K562 (cell line): ENCODE results near the gene SIGLEC7. TPM values are rescaled to one million over a fixed set of nuclear protein-coding genes. Genes with fewer than 3 reads are reported as not detected.

Experiments used
- ATAC-seq: fragments of 200-7000 bp; cut with Tn5 transposase; 3 replicates; pipeline ENCODE4 v1.9.1; 2020; ENCODE audit warnings: moderate library complexity
- BruUV-seq: library from RNA; stranded (reverse); fragments of 400-500 nt; replicated peaks from 2 replicates; lab custom pipeline; 2021; lab: Mats Ljungman, UMichigan
- CTCF ChIA-PET: fragments of 300-600 bp; formaldehyde crosslinking; extraction: SDS; loops from one replicate; lab custom pipeline; 2021; ENCODE audit warnings: low intra/inter-chr PET ratio; lab: Yijun Ruan, JAX
- POLR2A ChIA-PET: fragments of 300-600, 350-650 bp; sonication (Branson Sonifier 250); formaldehyde crosslinking; extraction: SDS; loops from one replicate; lab custom pipeline; 2021; ENCODE audit warnings: antibody characterized with exemption, inconsistent platforms; lab: Yijun Ruan, JAX
- DNase-seq, 4 experiments: peaks; one replicate each; pipeline versions ENCODE4 v3.0.0 to v3.0.0-alpha.2; 2011 to 2018; ENCODE audit warnings: low spot score in 3 of 4, mixed read lengths in 3 of 4; ENCODE audit errors: extremely low read depth in 1 of 4
- FAIRE-seq: peaks from 2 replicates; lab custom pipeline; 2011; peaks lifted over from hg19 to GRCh38; lab: Jason Lieb, UNC
- H2AFZ ChIP-seq: 2 replicates; pipeline ENCODE4 v1.6.0; 2011; ENCODE audit warnings: low read depth, low read length, control low read depth, inconsistent platforms
- H3K27ac ChIP-seq: fragments of 200-600 bp; 3 replicates; pipeline ENCODE4 v1.8.0; 2011; ENCODE audit warnings: low read depth, mild to moderate bottlenecking, control low read depth, inconsistent platforms, low read length, moderate library complexity, mixed read lengths; ENCODE audit errors: extremely low read depth
- H3K27me3 ChIP-seq, 2 experiments: fragments of 300-600 bp in 1 of 2; 2 replicates in 1 of 2; 3 replicates in 1 of 2; pipeline versions ENCODE4 v1.6.0 to v1.8.0; 2011; ENCODE audit warnings: inconsistent platforms in 2 of 2, low read length in 2 of 2, mild to moderate bottlenecking in 1 of 2, mixed read lengths in 1 of 2, moderate library complexity in 1 of 2; ENCODE audit not compliant: control insufficient read depth in 2 of 2, insufficient read depth in 2 of 2
- H3K36me3 ChIP-seq: fragments of 300-600 bp; 3 replicates; pipeline ENCODE4 v1.8.0; 2011; ENCODE audit warnings: mild to moderate bottlenecking, low read length, inconsistent platforms; ENCODE audit not compliant: control insufficient read depth, insufficient read depth
- H3K4me1 ChIP-seq, 2 experiments: fragments of 200-600 bp in 1 of 2; replicated peaks in 1 of 2; 2 replicates in 1 of 2; 3 replicates in 1 of 2; pipeline versions ENCODE4 v1.5.1 to v1.8.0; 2011; ENCODE audit warnings: inconsistent platforms in 2 of 2, low read length in 2 of 2, mild to moderate bottlenecking in 1 of 2, mixed read lengths in 1 of 2, moderate library complexity in 1 of 2; ENCODE audit not compliant: control insufficient read depth in 2 of 2, insufficient read depth in 2 of 2
- H3K4me2 ChIP-seq: 2 replicates; pipeline ENCODE4 v1.6.1; 2011; ENCODE audit warnings: low read length, control low read depth, inconsistent platforms, mixed read lengths; ENCODE audit not compliant: insufficient read depth
- H3K4me3 ChIP-seq: fragments of 200-600 bp; sonication (generic), shearing (Covaris generic); 2 replicates; pipeline ENCODE4 v1.5.1; 2016; ENCODE audit warnings: control low read depth, inconsistent platforms
- H3K79me2 ChIP-seq: fragments of 200-600 bp; 3 replicates; pipeline ENCODE4 v1.8.0; 2011; ENCODE audit warnings: low read length, inconsistent platforms; ENCODE audit not compliant: control insufficient read depth, insufficient read depth
- H3K9ac ChIP-seq, 2 experiments: 2 replicates each; pipeline versions ENCODE4 v1.6.0 to v1.6.1; 2011; ENCODE audit warnings: low read depth in 2 of 2, low read length in 2 of 2, control low read depth in 1 of 2, inconsistent platforms in 1 of 2, mild to moderate bottlenecking in 1 of 2, mixed read lengths in 1 of 2; ENCODE audit not compliant: insufficient read depth in 1 of 2
- H3K9me1 ChIP-seq: one replicate; pipeline ENCODE4 v1.6.0; 2011; ENCODE audit warnings: inconsistent platforms, mild to moderate bottlenecking, low read length, moderate library complexity; ENCODE audit not compliant: control insufficient read depth, insufficient read depth
- H3K9me3 ChIP-seq: replicated peaks from 2 replicates; pipeline ENCODE4 v1.5.1; 2011; ENCODE audit warnings: low read depth, low read length, inconsistent platforms; ENCODE audit not compliant: control insufficient read depth, insufficient read depth
- H4K20me1 ChIP-seq: replicated peaks from 2 replicates; pipeline ENCODE4 v1.6.1; 2011; ENCODE audit warnings: low read length, inconsistent platforms, mixed read lengths; ENCODE audit not compliant: control insufficient read depth, insufficient read depth
- ARID2 ChIP-seq: fragments of 450-650 bp; IDR thresholded peaks from 2 replicates; pipeline ENCODE4 v1.6.1; 2017; ENCODE audit warnings: antibody characterized with exemption, mild to moderate bottlenecking
- FOXJ2 ChIP-seq: fragments of 200-800 bp; sonication (Bioruptor generic); IDR thresholded peaks from 2 replicates; pipeline ENCODE4 v1.6.1; 2016; ENCODE audit warnings: missing genetic modification characterization, missing compliant biosample characterization
- GABPB1 ChIP-seq: sonication (generic); formaldehyde crosslinking; IDR thresholded peaks from 2 replicates; pipeline ENCODE4 v1.8.0; 2022; ENCODE audit warnings: mild to moderate bottlenecking, missing genetic modification reagents
- HMGN3 ChIP-seq: IDR thresholded peaks from 2 replicates; pipeline ENCODE4 v1.6.1; 2011; ENCODE audit warnings: borderline replicate concordance, low read depth, mild to moderate bottlenecking, mixed read lengths, low read length; ENCODE audit not compliant: insufficient read length; ENCODE audit errors: extremely low read depth
- MEIS2 ChIP-seq: fragments of 450-650 bp; IDR thresholded peaks from 2 replicates; pipeline ENCODE4 v1.6.1; 2014; ENCODE audit warnings: mild to moderate bottlenecking; ENCODE audit not compliant: partially characterized antibody
- ZC3H11A ChIP-seq: IDR thresholded peaks from 2 replicates; pipeline ENCODE4 v1.6.1; 2012; ENCODE audit warnings: low read depth, low read length, improper control_type of control experiment
- ZNF24 ChIP-seq: fragments of 450-650 bp; IDR thresholded peaks from 2 replicates; pipeline ENCODE4 v1.6.1; 2016
- ZNF280A ChIP-seq: fragments of 450-650 bp; IDR thresholded peaks from 2 replicates; pipeline ENCODE4 v1.6.1; 2018; ENCODE audit warnings: mild to moderate bottlenecking, low read depth; ENCODE audit not compliant: partially characterized antibody
- ZNF398 ChIP-seq: fragments of 250-450 bp; sonication (Bioruptor Pico); IDR thresholded peaks from 2 replicates; pipeline ENCODE4 v1.8.0; 2021; ENCODE audit warnings: moderate library complexity, mild to moderate bottlenecking, inconsistent platforms
- ZNF830 ChIP-seq: fragments of 250-450 bp; sonication (Bioruptor Pico); IDR thresholded peaks from 2 replicates; pipeline ENCODE4 v1.5.0; 2021; ENCODE audit warnings: mild to moderate bottlenecking
- WGBS: fragments of 100-300 bp; shearing (Covaris generic); methylation state at CpG from one replicate; pipeline ENCODE4 v1.1.6; 2016; ENCODE audit warnings: low coverage, mixed read lengths; ENCODE audit not compliant: insufficient coverage; ENCODE audit errors: missing lambda C conversion rate; 5-methylcytosine and 5-hydroxymethylcytosine counted together
- in situ Hi-C: fragments of 300-500 bp; cut with MboI; formaldehyde crosslinking; loops from 4 replicates; pipeline ENCODE4 v1.15.0; 2018; ENCODE audit warnings: inconsistent platforms, mixed read lengths
- intact Hi-C: fragments of 100-400 bp; cut with micrococcal nuclease; formaldehyde crosslinking; loops from 2 replicates; pipeline ENCODE4 v1.14.2; 2022
- polyA plus RNA-seq, 8 experiments: library from polyadenylated mRNA; depleted of rRNA in 4 of 8; stranded (reverse) in 5 of 8; unstranded in 3 of 8; fragments of >200 nt; fragmentation: Nextera tagmentation in 2 of 8; fragmentation: Illumina TruSeq in 1 of 8; extraction: Ambion mirVana in 2 of 8; extraction: Trizol in 1 of 8; gene quantifications; 2 replicates each; pipeline versions ENCODE4 v1.2.1 to v1.2.3, GENCODE V29; 2011 to 2014; ENCODE audit warnings: inconsistent platforms in 1 of 8, missing spikeins in 1 of 8
- total RNA-seq, 7 experiments: library from RNA; depleted of rRNA in 6 of 7; stranded (reverse); fragments of >200 nt in 6 of 7; fragmentation: Illumina TruSeq in 2 of 7; extraction: Trizol in 2 of 7; gene quantifications; 2 replicates each; pipeline versions ENCODE4 v1.2.1 to v1.2.3, GENCODE V29; 2011 to 2021; ENCODE audit warnings: low replicate concordance in 1 of 7
- TF ChIP-seq, protein P1 (sequence below): fragments of 450-650 bp; formaldehyde crosslinking; IDR thresholded peaks from 2 replicates; pipeline ENCODE4 v1.4.0; 2020; ENCODE audit warnings: mild to moderate bottlenecking
- TF ChIP-seq, protein P2 (sequence below): fragments of 450-650 bp; IDR thresholded peaks from 2 replicates; pipeline ENCODE4 v1.6.1; 2014; ENCODE audit warnings: low read depth, mild to moderate bottlenecking, moderate library complexity, borderline replicate concordance

Gene SIGLEC7
- total and polyA plus RNA-seq, 9 of the 15 experiments (the other 6 are each of a cell fraction or from before 2014, with no cell fraction given): 0.10 to 0.12 TPM; not detected in 7

DNA sequence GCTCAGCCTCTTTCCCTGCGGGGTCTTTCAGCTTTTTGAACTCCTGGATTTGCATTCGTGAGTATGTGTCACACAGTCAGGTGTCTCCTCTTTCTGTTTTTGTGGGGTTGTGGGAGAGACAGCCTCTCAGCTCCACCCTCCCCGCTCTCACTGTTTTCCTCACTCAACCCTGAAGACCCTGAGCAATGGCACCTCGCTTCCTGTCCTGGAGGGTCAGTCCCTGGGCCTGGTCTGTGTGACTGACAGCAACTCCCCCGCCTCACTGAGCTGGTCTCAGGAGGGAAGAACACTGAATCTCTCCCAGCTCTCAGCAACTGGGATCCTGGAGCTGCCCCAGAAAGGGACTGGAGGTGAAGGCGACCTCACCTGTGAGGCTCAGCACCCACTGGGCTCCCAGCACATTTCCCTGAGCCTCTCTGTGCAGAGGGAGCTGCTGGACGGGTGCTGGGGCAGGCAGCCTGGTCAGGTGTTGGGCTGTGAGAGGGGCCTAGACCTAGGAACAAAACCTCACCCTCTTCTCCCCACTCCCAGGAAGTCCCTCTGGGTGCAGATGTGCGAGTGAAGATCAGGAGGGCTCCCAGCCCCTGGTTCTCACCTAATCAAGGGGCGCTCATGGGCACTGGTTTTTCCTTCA, 4.2 kb upstream of the SIGLEC7 start:
- Histone ChIP-seq H3K4me1 (peaks cover 12 to 16% of the 10 kb centered on the region in 2 experiments; a peak in 4 of 5 replicates), H3K9me1 (no peaks in the 10 kb centered on the region), H3K36me3 (no peaks in the 10 kb centered on the region), H3K79me2 (no peaks in the 10 kb centered on the region), H3K9me3 (no peaks in the 10 kb centered on the region; the same call in 1 of the 2 replicates), H3K9ac (no peak overlapping the region; a peak in 1 of 4 replicates), H4K20me1 (0 out of 2 replicates have a peak, but pooled peaks cover 4% of the 10 kb centered on the region), H3K27ac (no peak overlapping the region), H3K27me3 (peaks cover 11 to 36% of the 10 kb centered on the region in 2 experiments; a peak in 4 of 5 replicates), H3K4me2 (no peak overlapping the region), H2AFZ (peak overlapping the region; percentile 89; the same call in 1 of the 2 replicates), H3K4me3 (no peak overlapping the region)
- WGBS: 32% methylated on average over 9 of the region's 9 CpGs
- POLR2A ChIA-PET: interaction anchor here (0.7 to 1.3 kb wide), 3 partner anchors 10 to 202 kb away, joined by 3 read pairs; no protein-coding TSS in a partner anchor
- in situ Hi-C loops: no loop called here
- no peak for DNase-seq
- intact Hi-C loops: no loop called here
- no peak for TF ChIP-seq ZNF830 (CRISPR knock-in tag)
- TF ChIP-seq ZC3H11A: no peak
- no peak for TF ChIP-seq ZNF280A
- no peak for TF ChIP-seq GABPB1
- no peak for TF ChIP-seq FOXJ2 (tag)
- no peak for TF ChIP-seq ZNF398 (CRISPR knock-in tag)
- no peak for TF ChIP-seq HMGN3
- TF ChIP-seq ZNF24: no peak
- TF ChIP-seq, protein P1, sequence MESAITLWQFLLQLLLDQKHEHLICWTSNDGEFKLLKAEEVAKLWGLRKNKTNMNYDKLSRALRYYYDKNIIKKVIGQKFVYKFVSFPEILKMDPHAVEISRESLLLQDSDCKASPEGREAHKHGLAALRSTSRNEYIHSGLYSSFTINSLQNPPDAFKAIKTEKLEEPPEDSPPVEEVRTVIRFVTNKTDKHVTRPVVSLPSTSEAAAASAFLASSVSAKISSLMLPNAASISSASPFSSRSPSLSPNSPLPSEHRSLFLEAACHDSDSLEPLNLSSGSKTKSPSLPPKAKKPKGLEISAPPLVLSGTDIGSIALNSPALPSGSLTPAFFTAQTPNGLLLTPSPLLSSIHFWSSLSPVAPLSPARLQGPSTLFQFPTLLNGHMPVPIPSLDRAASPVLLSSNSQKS (CRISPR knock-in tag): no peak
- TF ChIP-seq MEIS2: no peak
- TF ChIP-seq, protein P2, sequence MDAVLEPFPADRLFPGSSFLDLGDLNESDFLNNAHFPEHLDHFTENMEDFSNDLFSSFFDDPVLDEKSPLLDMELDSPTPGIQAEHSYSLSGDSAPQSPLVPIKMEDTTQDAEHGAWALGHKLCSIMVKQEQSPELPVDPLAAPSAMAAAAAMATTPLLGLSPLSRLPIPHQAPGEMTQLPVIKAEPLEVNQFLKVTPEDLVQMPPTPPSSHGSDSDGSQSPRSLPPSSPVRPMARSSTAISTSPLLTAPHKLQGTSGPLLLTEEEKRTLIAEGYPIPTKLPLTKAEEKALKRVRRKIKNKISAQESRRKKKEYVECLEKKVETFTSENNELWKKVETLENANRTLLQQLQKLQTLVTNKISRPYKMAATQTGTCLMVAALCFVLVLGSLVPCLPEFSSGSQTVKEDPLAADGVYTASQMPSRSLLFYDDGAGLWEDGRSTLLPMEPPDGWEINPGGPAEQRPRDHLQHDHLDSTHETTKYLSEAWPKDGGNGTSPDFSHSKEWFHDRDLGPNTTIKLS: no peak
- no peak for TF ChIP-seq ARID2
- CTCF ChIA-PET: no interaction called here
- BruUV-seq: no TSS peak
- ATAC-seq: no peak; the same call in 2 of the 3 replicates
- FAIRE-seq: no peak
